Measurements from ENCODE around the gene ZNF185.

DNA sequence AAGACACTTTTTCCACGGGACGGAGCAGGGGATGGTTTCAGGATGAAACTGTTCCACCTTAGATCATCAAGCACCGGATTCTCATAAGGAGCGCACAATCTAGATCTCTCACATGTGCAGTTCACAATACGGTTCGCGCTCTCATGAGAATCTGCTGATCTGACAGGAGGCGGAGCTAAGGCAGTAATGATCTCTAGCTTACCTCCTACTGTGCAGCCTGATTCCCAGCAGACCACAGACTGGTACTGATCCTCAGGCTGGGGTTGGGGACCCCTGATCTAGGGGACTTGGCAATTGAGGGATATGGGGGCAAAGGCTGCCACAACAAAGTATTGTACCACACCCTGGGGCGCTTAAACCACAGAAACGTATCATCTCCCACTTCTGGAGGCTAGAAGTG, 25.7 kb downstream of the ZNF185 start:
- TF ChIP-seq, protein P1, sequence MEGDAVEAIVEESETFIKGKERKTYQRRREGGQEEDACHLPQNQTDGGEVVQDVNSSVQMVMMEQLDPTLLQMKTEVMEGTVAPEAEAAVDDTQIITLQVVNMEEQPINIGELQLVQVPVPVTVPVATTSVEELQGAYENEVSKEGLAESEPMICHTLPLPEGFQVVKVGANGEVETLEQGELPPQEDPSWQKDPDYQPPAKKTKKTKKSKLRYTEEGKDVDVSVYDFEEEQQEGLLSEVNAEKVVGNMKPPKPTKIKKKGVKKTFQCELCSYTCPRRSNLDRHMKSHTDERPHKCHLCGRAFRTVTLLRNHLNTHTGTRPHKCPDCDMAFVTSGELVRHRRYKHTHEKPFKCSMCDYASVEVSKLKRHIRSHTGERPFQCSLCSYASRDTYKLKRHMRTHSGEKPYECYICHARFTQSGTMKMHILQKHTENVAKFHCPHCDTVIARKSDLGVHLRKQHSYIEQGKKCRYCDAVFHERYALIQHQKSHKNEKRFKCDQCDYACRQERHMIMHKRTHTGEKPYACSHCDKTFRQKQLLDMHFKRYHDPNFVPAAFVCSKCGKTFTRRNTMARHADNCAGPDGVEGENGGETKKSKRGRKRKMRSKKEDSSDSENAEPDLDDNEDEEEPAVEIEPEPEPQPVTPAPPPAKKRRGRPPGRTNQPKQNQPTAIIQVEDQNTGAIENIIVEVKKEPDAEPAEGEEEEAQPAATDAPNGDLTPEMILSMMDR (IDR thresholded peaks at IDR 0.05; ENCODE audit: poor library complexity, severe bottlenecking) = no peak
- TF ChIP-seq POLR2AphosphoS5 (IDR thresholded peaks at IDR 0.05) (no peak), SMC3 (conservative IDR thresholded peaks at IDR 0.05; ENCODE audit: poor library complexity) (no peak), EZH2 (IDR thresholded peaks at IDR 0.05; ENCODE audit: borderline replicate concordance, insufficient read depth, low read length, poor library complexity, severe bottlenecking) (no peak), EP300 (conservative IDR thresholded peaks at IDR 0.05; ENCODE audit: poor library complexity, severe bottlenecking) (no peak), RAD21 (conservative IDR thresholded peaks at IDR 0.05) (no peak), TAF1 (IDR thresholded peaks at IDR 0.05; ENCODE audit: low read depth) (no peak)
- TF ChIP-seq, protein P2, sequence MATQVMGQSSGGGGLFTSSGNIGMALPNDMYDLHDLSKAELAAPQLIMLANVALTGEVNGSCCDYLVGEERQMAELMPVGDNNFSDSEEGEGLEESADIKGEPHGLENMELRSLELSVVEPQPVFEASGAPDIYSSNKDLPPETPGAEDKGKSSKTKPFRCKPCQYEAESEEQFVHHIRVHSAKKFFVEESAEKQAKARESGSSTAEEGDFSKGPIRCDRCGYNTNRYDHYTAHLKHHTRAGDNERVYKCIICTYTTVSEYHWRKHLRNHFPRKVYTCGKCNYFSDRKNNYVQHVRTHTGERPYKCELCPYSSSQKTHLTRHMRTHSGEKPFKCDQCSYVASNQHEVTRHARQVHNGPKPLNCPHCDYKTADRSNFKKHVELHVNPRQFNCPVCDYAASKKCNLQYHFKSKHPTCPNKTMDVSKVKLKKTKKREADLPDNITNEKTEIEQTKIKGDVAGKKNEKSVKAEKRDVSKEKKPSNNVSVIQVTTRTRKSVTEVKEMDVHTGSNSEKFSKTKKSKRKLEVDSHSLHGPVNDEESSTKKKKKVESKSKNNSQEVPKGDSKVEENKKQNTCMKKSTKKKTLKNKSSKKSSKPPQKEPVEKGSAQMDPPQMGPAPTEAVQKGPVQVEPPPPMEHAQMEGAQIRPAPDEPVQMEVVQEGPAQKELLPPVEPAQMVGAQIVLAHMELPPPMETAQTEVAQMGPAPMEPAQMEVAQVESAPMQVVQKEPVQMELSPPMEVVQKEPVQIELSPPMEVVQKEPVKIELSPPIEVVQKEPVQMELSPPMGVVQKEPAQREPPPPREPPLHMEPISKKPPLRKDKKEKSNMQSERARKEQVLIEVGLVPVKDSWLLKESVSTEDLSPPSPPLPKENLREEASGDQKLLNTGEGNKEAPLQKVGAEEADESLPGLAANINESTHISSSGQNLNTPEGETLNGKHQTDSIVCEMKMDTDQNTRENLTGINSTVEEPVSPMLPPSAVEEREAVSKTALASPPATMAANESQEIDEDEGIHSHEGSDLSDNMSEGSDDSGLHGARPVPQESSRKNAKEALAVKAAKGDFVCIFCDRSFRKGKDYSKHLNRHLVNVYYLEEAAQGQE (IDR thresholded peaks at IDR 0.05; ENCODE audit: borderline replicate concordance) = no peak
